Activated CD8-positive, alpha-beta T cell treated with anti-CD3 and anti-CD28 coated beads for 36 hours (primary cell): ENCODE results near the gene MED26. TPM values are rescaled to one million over a fixed set of nuclear protein-coding genes. Genes with fewer than 3 reads are reported as not detected.

ENCODE experiments used
- ATAC-seq: fragments of 200-7000 bp; cut with Tn5 transposase; one replicate; pipeline ENCODE4 v1.10.0; 2021; ENCODE audit warnings: mild to moderate bottlenecking, moderate library complexity
- CTCF ChIA-PET: fragments of 350-600 bp; sonication (Branson Sonifier 250); formaldehyde crosslinking; loops from one replicate; lab custom pipeline; 2021; ENCODE audit warnings: antibody characterized with exemption; lab: Charles Lee
- POLR2A ChIA-PET: fragments of 350-600 bp; sonication (Branson Sonifier 250); formaldehyde crosslinking; loops from one replicate; lab custom pipeline; 2021; ENCODE audit warnings: antibody characterized with exemption; lab: Charles Lee
- DNase-seq: peaks from one replicate; pipeline ENCODE4 v3.0.0-alpha.2; 2020
- H3K27ac Mint-ChIP-seq: one replicate; pipeline ENCODE4 v1.8.0; 2021; ENCODE audit warnings: mild to moderate bottlenecking, mixed read lengths
- H3K27me3 Mint-ChIP-seq: one replicate; pipeline ENCODE4 v1.8.0; 2021; ENCODE audit warnings: mixed read lengths
- H3K36me3 Mint-ChIP-seq: one replicate; pipeline ENCODE4 v1.8.0; 2021; ENCODE audit warnings: low read depth, mixed read lengths
- H3K4me1 Mint-ChIP-seq: one replicate; pipeline ENCODE4 v1.8.0; 2021; ENCODE audit warnings: low read depth, mixed read lengths
- H3K4me3 Mint-ChIP-seq: one replicate; pipeline ENCODE4 v1.8.0; 2021; ENCODE audit warnings: mild to moderate bottlenecking, moderate library complexity, mixed read lengths
- H3K9me3 Mint-ChIP-seq: one replicate; pipeline ENCODE4 v1.8.0; 2021; ENCODE audit warnings: mixed read lengths
- intact Hi-C: fragments of 100-400 bp; cut with micrococcal nuclease; formaldehyde crosslinking; loops from one replicate; pipeline ENCODE4 v1.10.0; 2022
- total RNA-seq, 2 experiments: library from RNA; stranded (reverse); gene quantifications; one replicate each; pipeline ENCODE4 v1.2.3, GENCODE V29; 2021
- TF ChIP-seq, protein P1 (sequence below): fragments of 200-600 bp; IDR thresholded peaks from one replicate; pipeline ENCODE4 v1.8.0; 2022; ENCODE audit warnings: antibody characterized with exemption, mild to moderate bottlenecking

Gene MED26
- total RNA-seq, 2 experiments from 2014 or later = 14.2 to 19.3 TPM

DNA sequence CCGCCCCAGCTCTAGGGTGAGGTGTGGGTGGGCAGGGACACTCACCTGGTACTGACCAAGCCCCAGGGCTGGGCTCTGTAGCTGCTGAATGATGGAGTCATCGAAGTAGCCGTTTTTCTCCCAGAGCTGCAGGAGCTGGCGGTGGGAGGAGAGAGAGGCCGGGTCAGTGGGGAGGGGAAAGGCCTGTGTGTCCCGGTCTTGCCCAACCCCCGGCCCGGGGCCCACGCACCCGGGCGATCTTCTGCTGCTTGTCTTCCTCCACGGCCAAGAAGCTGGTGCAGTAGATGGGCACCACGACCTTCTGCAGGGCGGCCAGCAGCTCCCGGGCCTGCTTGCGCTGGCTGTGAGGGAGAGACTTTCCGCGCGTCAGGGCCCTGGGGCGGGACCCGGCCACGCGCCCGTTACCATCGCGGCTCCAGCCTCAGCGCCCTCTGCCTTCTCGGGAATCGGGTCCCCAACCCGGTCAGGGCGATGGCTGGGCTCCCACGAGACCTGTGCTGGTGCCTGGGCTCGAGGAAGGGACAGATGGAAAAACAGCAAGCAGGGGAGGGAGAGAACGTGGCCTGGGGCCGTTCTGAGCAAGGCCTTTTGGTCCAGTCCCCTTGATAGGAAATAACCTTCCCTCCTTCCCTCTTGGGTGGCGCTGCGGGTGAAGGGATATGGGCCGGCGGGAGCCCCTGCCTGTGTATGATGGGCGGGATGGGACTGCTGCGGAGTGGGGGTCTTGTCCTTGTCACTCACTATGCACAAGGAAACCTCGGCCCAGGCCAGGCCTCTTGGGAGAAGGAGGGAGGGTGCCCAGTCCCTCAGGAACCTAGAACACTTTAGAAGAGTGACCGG is 97.2 kb downstream of the MED26 start:
- no peak for ATAC-seq
- Mint-ChIP-seq H3K27ac (no peak overlapping the region), H3K4me1 (no peaks in the 10 kb centered on the region), H3K27me3 (no peaks in the 10 kb centered on the region), H3K36me3 (peaks cover 54% of the 10 kb centered on the region), H3K4me3 (no peak overlapping the region), H3K9me3 (no peaks in the 10 kb centered on the region)
- POLR2A ChIA-PET = interaction anchor here (0.7 to 1.3 kb wide), 2 partner anchors 9 to 31 kb away, joined by 3 read pairs; no protein-coding TSS in a partner anchor
- CTCF ChIA-PET = no interaction called here
- TF ChIP-seq, protein P1, sequence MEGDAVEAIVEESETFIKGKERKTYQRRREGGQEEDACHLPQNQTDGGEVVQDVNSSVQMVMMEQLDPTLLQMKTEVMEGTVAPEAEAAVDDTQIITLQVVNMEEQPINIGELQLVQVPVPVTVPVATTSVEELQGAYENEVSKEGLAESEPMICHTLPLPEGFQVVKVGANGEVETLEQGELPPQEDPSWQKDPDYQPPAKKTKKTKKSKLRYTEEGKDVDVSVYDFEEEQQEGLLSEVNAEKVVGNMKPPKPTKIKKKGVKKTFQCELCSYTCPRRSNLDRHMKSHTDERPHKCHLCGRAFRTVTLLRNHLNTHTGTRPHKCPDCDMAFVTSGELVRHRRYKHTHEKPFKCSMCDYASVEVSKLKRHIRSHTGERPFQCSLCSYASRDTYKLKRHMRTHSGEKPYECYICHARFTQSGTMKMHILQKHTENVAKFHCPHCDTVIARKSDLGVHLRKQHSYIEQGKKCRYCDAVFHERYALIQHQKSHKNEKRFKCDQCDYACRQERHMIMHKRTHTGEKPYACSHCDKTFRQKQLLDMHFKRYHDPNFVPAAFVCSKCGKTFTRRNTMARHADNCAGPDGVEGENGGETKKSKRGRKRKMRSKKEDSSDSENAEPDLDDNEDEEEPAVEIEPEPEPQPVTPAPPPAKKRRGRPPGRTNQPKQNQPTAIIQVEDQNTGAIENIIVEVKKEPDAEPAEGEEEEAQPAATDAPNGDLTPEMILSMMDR = no peak
- DNase-seq = no peak
- intact Hi-C loops = no loop called here

DNA sequence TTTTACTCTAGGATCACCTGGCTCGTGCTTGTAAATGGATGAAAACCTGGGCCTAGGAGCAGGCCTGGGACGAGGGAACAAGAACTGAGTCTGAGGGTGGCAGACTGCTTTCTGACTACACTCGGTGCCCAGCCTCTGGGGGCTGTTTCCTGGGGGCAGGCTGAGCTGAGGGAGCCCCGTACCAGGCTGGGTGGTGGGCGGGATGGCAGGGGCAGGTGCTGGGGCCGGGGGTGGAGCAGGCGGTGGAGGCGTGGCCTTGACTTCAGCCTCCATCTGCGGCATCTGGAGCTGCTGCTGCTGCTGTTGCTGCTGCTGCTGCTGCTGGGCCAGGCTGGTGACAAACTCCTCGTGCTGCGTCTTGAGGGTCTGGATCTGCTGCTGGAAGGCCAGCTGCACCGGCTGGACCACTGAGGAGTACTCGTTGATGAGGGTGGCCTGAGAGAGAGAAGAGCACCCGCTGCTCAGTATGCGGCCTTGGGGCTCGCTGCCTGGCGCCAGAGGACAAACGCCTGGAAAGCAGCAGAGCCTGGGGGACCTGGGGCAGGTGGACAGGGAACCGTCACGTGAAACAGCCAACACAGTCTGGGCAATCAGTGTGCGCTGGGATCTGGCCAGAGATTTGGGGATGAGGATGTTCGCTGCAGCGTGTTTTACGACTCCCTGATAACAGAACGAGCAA is 98.4 kb downstream of the MED26 start:
- ChIA-PET CTCF (interaction anchor here (0.6 kb wide), 1 partner anchor 14 kb away, joined by 3 read pairs; no protein-coding TSS in a partner anchor), POLR2A (interaction anchor here (1.3 to 1.4 kb wide), 3 partner anchors 9 to 12 kb away, joined by 3 read pairs; no protein-coding TSS in a partner anchor)
- TF ChIP-seq, protein P1 = no peak
- no peak for ATAC-seq
- no peaks in the 10 kb centered on the region for H3K9me3 Mint-ChIP-seq
- no peaks in the 10 kb centered on the region for H3K27me3 Mint-ChIP-seq
- no peaks in the 10 kb centered on the region for H3K4me1 Mint-ChIP-seq
- DNase-seq = no peak
- H3K4me3 Mint-ChIP-seq = no peak overlapping the region
- H3K27ac Mint-ChIP-seq = no peak overlapping the region
- peaks cover 50% of the 10 kb centered on the region for H3K36me3 Mint-ChIP-seq
- intact Hi-C loops = no loop called here

DNA sequence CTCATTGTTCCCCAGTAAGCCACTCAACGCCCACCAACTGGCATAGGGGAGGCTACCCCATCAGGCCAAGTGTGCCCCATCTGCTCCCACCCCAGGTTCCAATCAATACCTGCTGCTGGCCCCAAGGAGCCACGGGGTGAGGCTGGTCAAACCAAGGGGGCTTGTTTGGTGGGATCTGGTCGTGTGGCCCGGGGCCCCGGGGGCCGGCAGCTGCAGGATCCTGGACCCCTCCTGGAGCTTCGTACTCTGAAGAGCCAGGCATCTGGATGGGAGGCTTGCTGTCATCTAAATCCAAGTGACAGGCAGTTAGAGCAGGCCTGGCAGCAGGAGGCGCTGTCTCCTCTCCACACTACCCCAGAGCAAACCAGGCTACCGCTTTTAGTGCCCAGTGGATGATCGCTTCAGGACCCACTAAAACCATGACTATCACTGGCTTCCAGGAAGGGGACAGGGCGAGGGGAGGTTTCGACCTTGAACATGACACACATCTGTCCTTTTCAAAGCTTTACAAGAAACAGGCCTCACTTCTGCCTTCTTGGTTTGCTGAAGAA is 100.0 kb downstream of the MED26 start:
- no peak overlapping the region for H3K27ac Mint-ChIP-seq
- no peak overlapping the region for H3K4me3 Mint-ChIP-seq
- ChIA-PET POLR2A (interaction anchor here (0.6 to 1.5 kb wide), 5 partner anchors 11 to 102 kb away, joined by 3 to 4 read pairs (median 3); no protein-coding TSS in a partner anchor), CTCF (interaction anchor here (1.7 kb wide), 1 partner anchor 13 kb away, joined by 7 read pairs; no protein-coding TSS in a partner anchor)
- H3K27me3 Mint-ChIP-seq = no peaks in the 10 kb centered on the region
- H3K4me1 Mint-ChIP-seq = no peaks in the 10 kb centered on the region
- TF ChIP-seq, protein P1 = peak; percentile 52
- ATAC-seq (peak; percentile 64), DNase-seq (peak; percentile 62)
- intact Hi-C loops = no loop called here
- no peaks in the 10 kb centered on the region for H3K9me3 Mint-ChIP-seq
- peaks cover 53% of the 10 kb centered on the region for H3K36me3 Mint-ChIP-seq

DNA sequence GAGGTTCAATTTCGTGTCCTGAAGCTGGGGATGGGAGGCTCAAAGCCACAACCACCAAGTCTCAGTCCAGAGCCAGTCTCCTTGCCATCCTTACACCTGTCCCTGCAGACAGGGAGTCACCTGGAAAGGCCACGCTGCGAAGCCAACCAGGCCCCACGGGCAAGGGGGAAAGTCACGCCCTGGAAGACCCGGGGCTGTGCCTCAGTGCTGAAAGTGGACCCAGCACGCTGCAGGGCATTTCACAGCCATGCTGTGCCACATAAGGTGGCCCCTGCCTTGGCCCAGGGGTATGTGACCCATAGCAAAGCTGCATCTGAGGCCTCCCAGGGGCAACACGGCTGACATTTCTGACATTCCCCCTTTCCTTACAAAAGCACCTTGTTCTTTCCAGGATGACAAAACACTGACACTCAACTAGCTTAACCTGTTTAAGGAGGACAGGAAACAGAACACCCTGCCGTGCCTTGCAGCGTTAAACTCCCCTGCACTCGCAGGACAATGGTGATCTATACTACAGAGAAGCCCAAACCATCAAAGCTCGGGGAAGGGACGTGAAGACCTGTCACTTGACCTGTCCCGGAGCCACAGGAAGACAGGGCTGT is 100.6 kb downstream of the MED26 start:
- intact Hi-C loops = no loop called here
- no peak for ATAC-seq
- TF ChIP-seq, protein P1 = no peak
- ChIA-PET CTCF (interaction anchor here (1.7 kb wide), 1 partner anchor 12 kb away, joined by 7 read pairs; no protein-coding TSS in a partner anchor), POLR2A (interaction anchor here (0.6 to 1.5 kb wide), 7 partner anchors 8 to 102 kb away, joined by 3 to 4 read pairs (median 3); no protein-coding TSS in a partner anchor)
- no peaks in the 10 kb centered on the region for H3K27me3 Mint-ChIP-seq
- H3K4me1 Mint-ChIP-seq = no peaks in the 10 kb centered on the region
- no peak overlapping the region for H3K4me3 Mint-ChIP-seq
- no peaks in the 10 kb centered on the region for H3K9me3 Mint-ChIP-seq
- no peak overlapping the region for H3K27ac Mint-ChIP-seq
- H3K36me3 Mint-ChIP-seq = peaks cover 53% of the 10 kb centered on the region
- DNase-seq = no peak
